Ishikawa (cell line): ENCODE results near the gene SOCS2.

Source experiments
- CEBPB ChIP-seq: IDR thresholded peaks from 2 replicates; pipeline ENCODE4 v1.6.1; 2012
- CREB1 ChIP-seq: IDR thresholded peaks from 2 replicates; pipeline ENCODE4 v1.6.1; 2012; ENCODE audit warnings: low read depth
- EGR1 ChIP-seq: IDR thresholded peaks from 2 replicates; pipeline ENCODE4 v1.6.1; 2012
- EP300 ChIP-seq: IDR thresholded peaks from 2 replicates; pipeline ENCODE4 v1.6.1; 2012; ENCODE audit warnings: borderline replicate concordance
- FOXM1 ChIP-seq: IDR thresholded peaks from 2 replicates; pipeline ENCODE4 v1.6.1; 2012; ENCODE audit warnings: low read depth, borderline replicate concordance
- NFIC ChIP-seq: IDR thresholded peaks from 2 replicates; pipeline ENCODE4 v1.6.1; 2012
- RAD21 ChIP-seq: IDR thresholded peaks from 2 replicates; pipeline ENCODE4 v1.6.1; 2012; ENCODE audit warnings: low read depth
- TAF1 ChIP-seq: IDR thresholded peaks from 2 replicates; pipeline ENCODE4 v1.6.1; 2012; ENCODE audit warnings: low read depth, mild to moderate bottlenecking
- TCF12 ChIP-seq: IDR thresholded peaks from 2 replicates; pipeline ENCODE4 v1.6.1; 2012; ENCODE audit warnings: low read depth
- TEAD4 ChIP-seq: IDR thresholded peaks from 2 replicates; pipeline ENCODE4 v1.6.1; 2012
- YY1 ChIP-seq: IDR thresholded peaks from 2 replicates; pipeline ENCODE4 v1.6.1; 2012; ENCODE audit warnings: low read depth
- ZBTB7A ChIP-seq: IDR thresholded peaks from 2 replicates; pipeline ENCODE4 v1.6.1; 2012; ENCODE audit warnings: low read depth
- TF ChIP-seq, protein P1 (sequence below): IDR thresholded peaks from 2 replicates; pipeline ENCODE4 v1.6.1; 2012; ENCODE audit warnings: low read depth, mild to moderate bottlenecking
- TF ChIP-seq, protein P2 (sequence below): IDR thresholded peaks from 2 replicates; pipeline ENCODE4 v1.6.1; 2012
- TF ChIP-seq, protein P3 (sequence below): IDR thresholded peaks from 2 replicates; pipeline ENCODE4 v1.6.1; 2012

SOCS2 gene

DNA sequence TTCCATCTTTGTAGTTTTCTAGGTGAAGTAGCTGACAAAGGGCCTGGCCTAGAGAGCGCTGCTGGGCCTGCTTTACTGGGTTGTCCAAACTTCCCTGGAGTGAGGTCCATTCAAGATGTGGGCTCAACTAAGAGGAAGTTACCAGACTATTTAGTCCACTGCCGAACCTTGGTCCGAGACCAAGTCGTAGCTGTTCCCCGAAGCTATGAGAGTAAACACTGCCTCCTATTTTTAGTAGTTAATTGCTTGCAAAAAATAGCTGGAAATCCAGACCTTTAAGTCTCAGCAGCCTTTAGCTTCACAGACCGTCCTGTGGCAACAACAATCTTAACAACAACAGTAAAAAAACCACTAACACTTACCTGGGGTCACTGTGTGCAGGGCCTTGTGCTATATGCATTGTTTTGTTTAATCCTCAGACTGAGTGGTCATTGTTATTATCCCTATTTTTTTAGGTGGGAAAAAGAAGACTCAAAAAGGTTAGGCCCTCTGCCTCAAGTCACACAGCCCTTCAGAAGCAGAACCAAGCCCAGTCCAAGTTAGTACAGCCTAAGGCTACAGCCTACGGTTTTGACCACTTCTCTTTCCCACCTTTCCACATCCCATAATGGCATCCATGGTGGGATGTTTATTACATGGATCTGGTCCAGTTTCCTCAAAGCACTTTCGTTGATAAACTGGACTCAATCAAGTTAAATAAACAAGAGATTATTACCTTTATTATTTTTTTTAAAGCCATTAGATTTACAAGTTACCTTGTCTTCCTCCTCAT is 30.6 kb downstream of the SOCS2 start:
- no peak for TF ChIP-seq NFIC
- TF ChIP-seq RAD21: no peak
- no peak for TF ChIP-seq TCF12
- no peak for TF ChIP-seq TAF1
- TF ChIP-seq EGR1: no peak
- TF ChIP-seq, protein P1, sequence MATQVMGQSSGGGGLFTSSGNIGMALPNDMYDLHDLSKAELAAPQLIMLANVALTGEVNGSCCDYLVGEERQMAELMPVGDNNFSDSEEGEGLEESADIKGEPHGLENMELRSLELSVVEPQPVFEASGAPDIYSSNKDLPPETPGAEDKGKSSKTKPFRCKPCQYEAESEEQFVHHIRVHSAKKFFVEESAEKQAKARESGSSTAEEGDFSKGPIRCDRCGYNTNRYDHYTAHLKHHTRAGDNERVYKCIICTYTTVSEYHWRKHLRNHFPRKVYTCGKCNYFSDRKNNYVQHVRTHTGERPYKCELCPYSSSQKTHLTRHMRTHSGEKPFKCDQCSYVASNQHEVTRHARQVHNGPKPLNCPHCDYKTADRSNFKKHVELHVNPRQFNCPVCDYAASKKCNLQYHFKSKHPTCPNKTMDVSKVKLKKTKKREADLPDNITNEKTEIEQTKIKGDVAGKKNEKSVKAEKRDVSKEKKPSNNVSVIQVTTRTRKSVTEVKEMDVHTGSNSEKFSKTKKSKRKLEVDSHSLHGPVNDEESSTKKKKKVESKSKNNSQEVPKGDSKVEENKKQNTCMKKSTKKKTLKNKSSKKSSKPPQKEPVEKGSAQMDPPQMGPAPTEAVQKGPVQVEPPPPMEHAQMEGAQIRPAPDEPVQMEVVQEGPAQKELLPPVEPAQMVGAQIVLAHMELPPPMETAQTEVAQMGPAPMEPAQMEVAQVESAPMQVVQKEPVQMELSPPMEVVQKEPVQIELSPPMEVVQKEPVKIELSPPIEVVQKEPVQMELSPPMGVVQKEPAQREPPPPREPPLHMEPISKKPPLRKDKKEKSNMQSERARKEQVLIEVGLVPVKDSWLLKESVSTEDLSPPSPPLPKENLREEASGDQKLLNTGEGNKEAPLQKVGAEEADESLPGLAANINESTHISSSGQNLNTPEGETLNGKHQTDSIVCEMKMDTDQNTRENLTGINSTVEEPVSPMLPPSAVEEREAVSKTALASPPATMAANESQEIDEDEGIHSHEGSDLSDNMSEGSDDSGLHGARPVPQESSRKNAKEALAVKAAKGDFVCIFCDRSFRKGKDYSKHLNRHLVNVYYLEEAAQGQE: no peak
- no peak for TF ChIP-seq EP300
- TF ChIP-seq, protein P2, sequence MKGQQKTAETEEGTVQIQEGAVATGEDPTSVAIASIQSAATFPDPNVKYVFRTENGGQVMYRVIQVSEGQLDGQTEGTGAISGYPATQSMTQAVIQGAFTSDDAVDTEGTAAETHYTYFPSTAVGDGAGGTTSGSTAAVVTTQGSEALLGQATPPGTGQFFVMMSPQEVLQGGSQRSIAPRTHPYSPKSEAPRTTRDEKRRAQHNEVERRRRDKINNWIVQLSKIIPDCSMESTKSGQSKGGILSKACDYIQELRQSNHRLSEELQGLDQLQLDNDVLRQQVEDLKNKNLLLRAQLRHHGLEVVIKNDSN: no peak
- no peak for TF ChIP-seq CREB1
- no peak for TF ChIP-seq CEBPB

DNA sequence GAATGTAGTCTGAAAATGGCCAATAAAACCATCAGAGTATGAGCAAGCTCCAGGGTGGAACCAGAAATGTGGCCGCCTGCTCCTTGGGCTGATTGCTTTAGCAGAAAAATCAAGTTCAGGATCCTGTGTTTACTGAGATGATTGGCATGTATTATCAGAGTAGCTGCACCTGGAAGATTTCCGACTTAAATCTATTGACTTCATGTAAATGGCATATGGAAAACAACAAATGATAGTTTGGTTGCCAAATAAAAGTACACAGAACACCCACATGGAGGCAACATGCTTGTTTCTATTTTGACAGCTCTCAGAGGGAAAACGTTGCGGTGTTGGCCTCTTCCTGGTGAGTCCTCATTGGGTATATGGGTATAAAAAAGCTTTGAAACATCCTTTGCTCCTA is 31.3 kb downstream of the SOCS2 start:
- TF ChIP-seq RAD21 (no peak), EP300 (no peak), TCF12 (no peak), TAF1 (no peak), FOXM1 (no peak)
- TF ChIP-seq, protein P3, sequence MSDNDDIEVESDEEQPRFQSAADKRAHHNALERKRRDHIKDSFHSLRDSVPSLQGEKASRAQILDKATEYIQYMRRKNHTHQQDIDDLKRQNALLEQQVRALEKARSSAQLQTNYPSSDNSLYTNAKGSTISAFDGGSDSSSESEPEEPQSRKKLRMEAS: no peak

DNA sequence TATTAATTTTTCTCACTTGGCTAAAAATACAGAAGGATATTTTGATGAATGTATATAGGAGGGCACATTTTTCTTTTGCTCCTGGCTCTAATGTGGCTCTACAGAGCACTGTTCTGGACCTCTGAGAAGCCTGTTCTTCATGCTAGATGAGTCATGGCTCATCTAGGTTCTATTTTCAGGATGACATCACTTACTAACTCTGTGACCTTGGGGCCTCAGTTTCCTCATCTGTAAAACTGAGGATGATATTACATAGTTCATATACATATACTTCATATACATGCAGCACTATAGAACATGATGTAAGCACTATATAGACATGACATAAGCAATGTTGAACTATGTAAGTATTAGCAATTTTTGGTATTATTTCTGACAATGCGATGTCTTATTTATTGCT is 35.8 kb downstream of the SOCS2 start:
- TF ChIP-seq TEAD4: no peak
- TF ChIP-seq EGR1: no peak
- TF ChIP-seq, protein P3: no peak
- TF ChIP-seq CEBPB: no peak
- TF ChIP-seq, protein P2: no peak
- TF ChIP-seq TAF1: no peak
- TF ChIP-seq YY1: no peak
- TF ChIP-seq, protein P1: no peak
- no peak for TF ChIP-seq FOXM1
- TF ChIP-seq TCF12: no peak
- no peak for TF ChIP-seq ZBTB7A
- no peak for TF ChIP-seq CREB1
- TF ChIP-seq NFIC: no peak
- TF ChIP-seq EP300: no peak

DNA sequence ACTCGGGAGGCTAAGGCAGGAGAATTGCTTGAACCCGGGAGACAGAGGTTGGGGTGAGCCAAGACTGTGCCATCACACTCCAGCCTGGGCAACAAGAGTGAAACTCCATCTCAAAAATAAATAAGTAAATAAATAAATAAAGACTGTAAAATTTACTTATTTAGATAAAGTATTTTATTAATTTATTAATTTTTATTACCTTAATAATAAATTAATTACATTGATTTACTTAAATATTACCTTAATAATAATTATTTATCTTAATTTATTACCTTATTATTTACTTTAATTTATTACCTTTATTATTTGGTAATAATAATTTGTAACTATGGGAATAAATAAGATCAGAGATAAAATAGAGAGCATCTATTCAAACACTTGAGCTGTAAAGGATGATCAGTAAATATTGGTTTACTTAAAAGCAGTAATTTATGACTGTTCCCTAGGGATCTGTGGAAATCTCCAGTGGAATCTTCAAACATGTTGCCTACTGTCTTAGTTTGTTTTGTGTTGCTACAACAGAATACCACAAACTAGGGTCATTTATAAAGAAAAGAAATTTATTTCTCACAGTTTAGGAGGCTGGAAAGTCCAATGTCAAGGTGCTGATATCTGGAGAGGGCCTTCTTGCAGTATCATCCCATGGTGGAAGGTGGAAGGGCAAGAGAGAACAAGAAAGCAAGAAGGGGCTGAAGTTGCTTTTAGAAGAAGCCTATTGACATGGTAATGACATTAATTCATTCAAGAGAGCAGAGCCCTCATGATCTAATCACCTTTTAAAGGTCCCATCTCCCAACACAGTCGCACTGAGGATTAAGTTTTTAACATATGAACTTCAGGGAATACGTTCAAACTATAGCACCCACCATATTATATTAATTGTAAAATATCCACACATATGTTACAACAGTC is 37.1 kb downstream of the SOCS2 start:
- no peak for TF ChIP-seq YY1
- TF ChIP-seq ZBTB7A: no peak
- no peak for TF ChIP-seq TAF1
- no peak for TF ChIP-seq CEBPB
- TF ChIP-seq TCF12: no peak
- TF ChIP-seq TEAD4: no peak
- TF ChIP-seq, protein P3: no peak
- TF ChIP-seq EGR1: no peak
- no peak for TF ChIP-seq CREB1
- no peak for TF ChIP-seq EP300
- TF ChIP-seq FOXM1: no peak
- TF ChIP-seq RAD21: no peak
- TF ChIP-seq NFIC: no peak

DNA sequence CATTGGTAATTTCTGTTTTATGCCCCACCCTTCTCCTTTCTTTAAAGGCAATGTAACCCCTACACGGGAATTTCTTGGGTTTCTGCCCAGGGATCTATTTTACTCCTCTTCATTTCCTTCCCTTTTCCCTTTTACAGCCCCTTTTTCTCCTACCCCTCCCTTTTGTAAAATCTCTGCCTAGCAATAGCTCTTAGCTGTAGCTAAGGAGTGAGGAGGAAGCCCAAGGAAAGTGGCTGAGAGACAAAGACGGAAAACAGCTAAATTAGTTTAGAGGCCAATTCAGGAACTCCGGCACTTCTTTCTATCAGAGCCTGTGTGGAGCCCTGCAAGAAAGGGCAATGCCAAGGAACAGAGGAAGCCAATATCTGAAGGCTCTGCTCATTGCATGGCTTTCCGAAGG is 40.3 kb downstream of the SOCS2 start:
- TF ChIP-seq, protein P2: no peak
- no peak for TF ChIP-seq EP300
- no peak for TF ChIP-seq ZBTB7A
- TF ChIP-seq, protein P1: no peak
- no peak for TF ChIP-seq EGR1
- TF ChIP-seq TAF1: no peak
- TF ChIP-seq, protein P3: no peak
- TF ChIP-seq TEAD4: no peak
- no peak for TF ChIP-seq NFIC
- TF ChIP-seq TCF12: no peak
- no peak for TF ChIP-seq FOXM1
- no peak for TF ChIP-seq RAD21
- TF ChIP-seq CEBPB: no peak
- TF ChIP-seq CREB1: no peak
- TF ChIP-seq YY1: no peak
